Measurements from ENCODE around the gene KRT33B.

The KRT33B gene

GRCh38 chr17:41322903-41323895 lies 46.4 kb downstream of the KRT33B start:
- no peak for DNase-seq

GRCh38 chr17:41322094-41322902 lies 47.3 kb downstream of the KRT33B start:
- DNase-seq = no peak

GRCh38 chr17:41318231-41318630 lies 51.4 kb downstream of the KRT33B start:
- DNase-seq = no peak

GRCh38 chr17:41315814-41316445 lies 53.7 kb downstream of the KRT33B start:
- no peak for DNase-seq

GRCh38 chr17:41315204-41315794 lies 54.3 kb downstream of the KRT33B start, which contains the start of gene KRTAP17-1:
Gene KRTAP17-1, minus strand, starts transcription at chr17:41315710. Its CDS starts 60 bp downstream, at chr17:41315650.
- no peak for DNase-seq

Measured in activated effector memory CD4-positive, alpha-beta T cell treated with Interleukin-2 at 50 U/mL for 16 hours (primary cell).